ENCODE results near the gene ITGB3BP.

Gene ITGB3BP

GRCh38 chr1:63454269-63454668, 68.8 kb downstream of the ITGB3BP start:
- ChIA-PET POLR2A (no interaction called here), CTCF (interaction anchor here (0.7 kb wide), 1 partner anchor 480 kb away, joined by 3 read pairs; no protein-coding TSS in a partner anchor)
- Histone ChIP-seq H3K9me3 (ENCODE audit: control insufficient read depth, insufficient read depth, low read depth, low read length) (no peaks in the 10 kb centered on the region), H3K4me3 (ENCODE audit: low read depth, low read length) (no peak overlapping the region), H3K27ac (ENCODE audit: extremely low read depth, low read depth, low read length) (no peak overlapping the region), H3K36me3 (ENCODE audit: control insufficient read depth in 2 of 2, insufficient read depth in 1 of 2, low read length in 2 of 2) (peaks cover 0 to 6% of the 10 kb centered on the region in 2 experiments; a peak in 2 of 3 replicates), H3K4me1 (ENCODE audit: control insufficient read depth, insufficient read depth, low read length) (no peaks in the 10 kb centered on the region)
- TF ChIP-seq ZNF157 (tag by site-specific recombination; IDR thresholded peaks at IDR 0.05) (no peak), HIC1 (tag by site-specific recombination; IDR thresholded peaks at IDR 0.05) (no peak), ZNF404 (tag by site-specific recombination; IDR thresholded peaks at IDR 0.05) (no peak), REST (tag by site-specific recombination; IDR thresholded peaks at IDR 0.05) (no peak), ZNF791 (tag by site-specific recombination; IDR thresholded peaks at IDR 0.05) (no peak), ZSCAN18 (tag by site-specific recombination; IDR thresholded peaks at IDR 0.05) (no peak), OSR2 (tag by site-specific recombination; IDR thresholded peaks at IDR 0.05) (no peak), PRDM1 (tag by site-specific recombination; IDR thresholded peaks at IDR 0.05) (no peak), ZNF530 (tag by site-specific recombination; IDR thresholded peaks at IDR 0.05; ENCODE audit: low read depth) (no peak), ZNF510 (tag by site-specific recombination; IDR thresholded peaks at IDR 0.05; ENCODE audit: insufficient replicate concordance) (no peak), ZNF692 (tag by site-specific recombination; IDR thresholded peaks at IDR 0.05) (no peak), ZNF529 (tag by site-specific recombination; IDR thresholded peaks at IDR 0.05; ENCODE audit: insufficient replicate concordance) (no peak), ZNF544 (tag by site-specific recombination; IDR thresholded peaks at IDR 0.05) (no peak), ZNF391 (tag by site-specific recombination; IDR thresholded peaks at IDR 0.05; ENCODE audit: borderline replicate concordance, low read depth) (no peak), ZNF549 (tag by site-specific recombination; IDR thresholded peaks at IDR 0.05) (no peak), ZNF571 (tag by site-specific recombination; IDR thresholded peaks at IDR 0.05) (no peak)

- no peak overlapping the region for H3K27ac ChIP-seq (ENCODE audit: extremely low read depth, low read depth, low read length)
- ChIA-PET CTCF (interaction anchor here (2.3 kb wide), 1 partner anchor 11 kb away, joined by 14 read pairs; no protein-coding TSS in a partner anchor), POLR2A (no interaction called here)
- no peaks in the 10 kb centered on the region for H3K9me3 ChIP-seq (ENCODE audit: control insufficient read depth, insufficient read depth, low read depth, low read length)
- H3K36me3 ChIP-seq (ENCODE audit: control insufficient read depth in 2 of 2, insufficient read depth in 1 of 2, low read length in 2 of 2): peaks cover 0 to 6% of the 10 kb centered on the region in 2 experiments; a peak in 2 of 3 replicates
- no peaks in the 10 kb centered on the region for H3K4me1 ChIP-seq (ENCODE audit: control insufficient read depth, insufficient read depth, low read length)
- H3K4me3 ChIP-seq (ENCODE audit: low read depth, low read length): no peak overlapping the region
- no peak for TF ChIP-seq ELK4 (IDR thresholded peaks at IDR 0.05; ENCODE audit: borderline replicate concordance, low read depth, low read length)
- TF ChIP-seq ZNF433 (tag by site-specific recombination; IDR thresholded peaks at IDR 0.05; ENCODE audit: low read depth): no peak
- no peak for TF ChIP-seq ZNF362 (tag by site-specific recombination; IDR thresholded peaks at IDR 0.05)
- TF ChIP-seq ZNF707 (tag by site-specific recombination; IDR thresholded peaks at IDR 0.05): no peak
- no peak for TF ChIP-seq ZNF248 (tag by site-specific recombination; IDR thresholded peaks at IDR 0.05)
Observed at GRCh38 chr1:63453232-63453631, 69.8 kb downstream of the ITGB3BP start.

Data from HEK293 (cell line).